Upper lobe of right lung (tissue), 1 donor: ENCODE measurements around the gene DEPDC5. TPM values are rescaled to one million over a fixed set of nuclear protein-coding genes. Genes with fewer than 3 reads are reported as not detected.

ENCODE experiments used
- ATAC-seq: fragments of 200-7000 bp; cut with Tn5 transposase; one replicate; pipeline ENCODE4 v1.9.1; 2020; ENCODE audit warnings: mild to moderate bottlenecking, moderate library complexity
- DNase-seq: peaks from one replicate; pipeline ENCODE4 v3.0.0-alpha.2; 2020
- H3K27ac ChIP-seq: fragments of 200-600 bp; one replicate; pipeline ENCODE4 v1.8.0; 2022
- H3K27me3 ChIP-seq: fragments of 200-600 bp; one replicate; pipeline ENCODE4 v1.8.0; 2022; ENCODE audit warnings: mild to moderate bottlenecking
- H3K36me3 ChIP-seq: fragments of 200-600 bp; one replicate; pipeline ENCODE4 v1.8.0; 2022
- H3K4me1 ChIP-seq: fragments of 200-600 bp; one replicate; pipeline ENCODE4 v1.8.0; 2022
- H3K4me3 ChIP-seq: fragments of 200-600 bp; one replicate; pipeline ENCODE4 v1.8.0; 2022; ENCODE audit warnings: mild to moderate bottlenecking
- H3K9me3 ChIP-seq: fragments of 200-600 bp; one replicate; pipeline ENCODE4 v1.8.0; 2022
- CTCF ChIP-seq: fragments of 200-600 bp; IDR thresholded peaks from one replicate; pipeline ENCODE4 v1.8.0; 2022; ENCODE audit warnings: antibody characterized with exemption
- intact Hi-C: fragments of 100-400 bp; cut with DNase I; formaldehyde crosslinking; loops from one replicate; pipeline ENCODE4 v1.11.0; 2022
- total RNA-seq: library from RNA; stranded (reverse); fragmentation: NEBNext Ultra II Directional; extraction: Animal tissue kit (Norgen Biotek cat#: 25700); gene quantifications from one replicate; pipeline ENCODE4 v1.2.1, GENCODE V29; 2021
- donor health status: DM: no; HTN: yes; CAD: no; lungs with severe emphysema.

DEPDC5 gene
- total RNA-seq, 1 donor from 2014 or later: 24.7 TPM

GRCh38 chr22:31723723-31724122, 30.1 kb upstream of the DEPDC5 start:
- no peak overlapping the region for H3K27ac ChIP-seq
- no peaks in the 10 kb centered on the region for H3K4me1 ChIP-seq
- no peaks in the 10 kb centered on the region for H3K9me3 ChIP-seq
- H3K27me3 ChIP-seq: no peaks in the 10 kb centered on the region
- H3K4me3 ChIP-seq: no peak overlapping the region
- no peak for TF ChIP-seq CTCF
- intact Hi-C loops: no loop called here
- H3K36me3 ChIP-seq: peaks cover 60% of the 10 kb centered on the region
- DNase-seq: no peak
- ATAC-seq: no peak

- TF ChIP-seq CTCF: no peak
- no peaks in the 10 kb centered on the region for H3K9me3 ChIP-seq
- peaks cover 32% of the 10 kb centered on the region for H3K36me3 ChIP-seq
- no peaks in the 10 kb centered on the region for H3K4me1 ChIP-seq
- no peak overlapping the region for H3K4me3 ChIP-seq
- intact Hi-C loops: no loop called here
- H3K27me3 ChIP-seq: no peaks in the 10 kb centered on the region
- no peak for ATAC-seq
- H3K27ac ChIP-seq: no peak overlapping the region
- DNase-seq: no peak
Observed at GRCh38 chr22:31726692-31727091, 27.1 kb upstream of the DEPDC5 start.

GRCh38 chr22:31728857-31729256, 25.0 kb upstream of the DEPDC5 start:
- peaks cover 19% of the 10 kb centered on the region for H3K36me3 ChIP-seq
- H3K27ac ChIP-seq: no peak overlapping the region
- H3K9me3 ChIP-seq: no peaks in the 10 kb centered on the region
- ATAC-seq: peak; percentile 49
- TF ChIP-seq CTCF: no peak
- intact Hi-C loops: no loop called here
- DNase-seq: no peak
- no peak overlapping the region for H3K4me3 ChIP-seq
- no peaks in the 10 kb centered on the region for H3K27me3 ChIP-seq
- no peaks in the 10 kb centered on the region for H3K4me1 ChIP-seq

GRCh38 chr22:31730344-31730711, 23.5 kb upstream of the DEPDC5 start:
- Histone ChIP-seq H3K9me3 (no peaks in the 10 kb centered on the region), H3K4me3 (no peak overlapping the region), H3K27me3 (no peaks in the 10 kb centered on the region), H3K4me1 (peaks cover 3% of the 10 kb centered on the region), H3K27ac (no peak overlapping the region), H3K36me3 (peaks cover 4% of the 10 kb centered on the region)
- no peak for TF ChIP-seq CTCF
- DNase-seq (no peak), ATAC-seq (no peak)
- intact Hi-C loops: no loop called here

GRCh38 chr22:31732089-31732829, 21.6 kb upstream of the DEPDC5 start:
- no peak for DNase-seq
- H3K27ac ChIP-seq: no peak overlapping the region
- no peaks in the 10 kb centered on the region for H3K27me3 ChIP-seq
- H3K36me3 ChIP-seq: peaks cover 7% of the 10 kb centered on the region
- no peaks in the 10 kb centered on the region for H3K9me3 ChIP-seq
- H3K4me1 ChIP-seq: peaks cover 3% of the 10 kb centered on the region
- intact Hi-C loops: no loop called here
- no peak for TF ChIP-seq CTCF
- no peak overlapping the region for H3K4me3 ChIP-seq
- ATAC-seq: no peak
